Left forelimb (tissue), 1 donor: ENCODE results near the gene MDK.

Experiments
- DNase-seq: peaks from one replicate; pipeline ENCODE4 v3.0.0-alpha.2; 2018; ENCODE audit warnings: low spot score

The MDK gene

GRCh38 chr11:46383404-46383758, 1.9 kb downstream of the MDK start:
- DNase-seq = no peak

GRCh38 chr11:46383974-46384701, 2.7 kb downstream of the MDK start:
- no peak for DNase-seq

- no peak for DNase-seq
Observed at GRCh38 chr11:46385169-46386004, 3.9 kb downstream of the MDK start.

- DNase-seq = no peak
Observed at GRCh38 chr11:46386005-46386578, 4.6 kb downstream of the MDK start.

GRCh38 chr11:46386674-46387073, 5.2 kb downstream of the MDK start:
- DNase-seq = no peak

GRCh38 chr11:46387456-46387855, 6.0 kb downstream of the MDK start:
- DNase-seq = no peak

GRCh38 chr11:46387919-46388618, 6.6 kb downstream of the MDK start:
- no peak for DNase-seq

GRCh38 chr11:46388619-46389449, 7.4 kb downstream of the MDK start:
- no peak for DNase-seq

- peak; percentile 81 for DNase-seq
Observed at GRCh38 chr11:46389450-46390330, 8.2 kb downstream of the MDK start.

- no peak for DNase-seq
Observed at GRCh38 chr11:46390331-46391171, 9.1 kb downstream of the MDK start.

GRCh38 chr11:46391186-46391577, 9.7 kb downstream of the MDK start:
- no peak for DNase-seq

GRCh38 chr11:46391578-46392420, 10.3 kb downstream of the MDK start, which contains the start of gene CHRM4:
CHRM4 (minus strand) TSS chr11:46391776; CDS start chr11:46386557, 5,219 bp downstream.
- no peak for DNase-seq

- DNase-seq = peak; percentile 91
Observed at GRCh38 chr11:46392421-46393230, 11.2 kb downstream of the MDK start.

GRCh38 chr11:46393231-46393616, 11.8 kb downstream of the MDK start:
- peak; percentile 44 for DNase-seq

- no peak for DNase-seq
Observed at GRCh38 chr11:46393759-46394158, 12.3 kb downstream of the MDK start.

- DNase-seq = no peak
Observed at GRCh38 chr11:46397526-46397925, 16.1 kb downstream of the MDK start.
